ENCODE measurements around the gene FAM169A. TPM values are rescaled to one million over a fixed set of nuclear protein-coding genes. Genes with fewer than 3 reads are reported as not detected.
"Not testable (repeated sequence)": the region's sequence is repeated elsewhere in the genome, so short reads cannot be mapped to it uniquely, and the experiment has no call there.

The FAM169A gene
- total and polyA plus RNA-seq, 2 donors (not counting 1 experiment from before 2014, with no cell fraction given) = 2.1 to 9.4 TPM

GRCh38 chr5:74862221-74862620 lies 4.0 kb downstream of the FAM169A start:
- no peaks in the 10 kb centered on the region for H4K20me1 ChIP-seq (ENCODE audit: control insufficient read depth, insufficient read depth, low read length, poor library complexity, severe bottlenecking)
- H3K4me1 Mint-ChIP-seq = peaks cover 26% of the 10 kb centered on the region
- H3K4me3 Mint-ChIP-seq = no peak overlapping the region
- intact Hi-C loops (cut with micrococcal nuclease) = no loop called here
- no peaks in the 10 kb centered on the region for H3K36me3 ChIP-seq (replicated peaks in 1 of 2; ENCODE audit: control extremely low read depth in 1 of 2, control insufficient read depth in 1 of 2, extremely low read depth in 1 of 2, insufficient read depth in 2 of 2, low read length in 1 of 2)
- no peak for ATAC-seq (ENCODE audit: low read depth)
- ChIA-PET CTCF (no interaction called here), POLR2A (no interaction called here)
- peaks cover 0 to 12% (median 6%) of the 10 kb centered on the region in 4 experiments for H3K27me3 ChIP-seq (replicated peaks in 1 of 4; ENCODE audit: control extremely low read depth in 1 of 4, control insufficient read depth in 3 of 4, insufficient read depth in 4 of 4, low read length in 3 of 4)
- 69% methylated on average over 2 of the region's 2 CpGs for WGBS (ENCODE audit: insufficient coverage)
- no peak overlapping the region for H3K27ac Mint-ChIP-seq
- H3K79me2 ChIP-seq (ENCODE audit: control insufficient read depth, insufficient read depth, low read length) = peaks cover 25% of the 10 kb centered on the region
- no peak overlapping the region for H3K27ac ChIP-seq (ENCODE audit: low read length in 2 of 2)
- peaks cover 20% of the 10 kb centered on the region for H3K27me3 Mint-ChIP-seq
- TF ChIP-seq EZH2 (IDR thresholded peaks at IDR 0.05; ENCODE audit: borderline replicate concordance, insufficient read depth, low read depth, low read length, poor library complexity, severe bottlenecking) (no peak), CTCF (IDR thresholded peaks at IDR 0.05) (no peak)
- no peaks in the 10 kb centered on the region for H3K9me3 ChIP-seq (ENCODE audit: control extremely low read depth in 1 of 3, control insufficient read depth in 2 of 3, insufficient read depth in 1 of 3, low read length in 2 of 3)
- H3K4me2 ChIP-seq (replicated peaks; ENCODE audit: low read depth, low read length, poor library complexity, severe bottlenecking) = no peak overlapping the region
- peaks cover 10 to 14% of the 10 kb centered on the region in 2 donors for H3K4me1 ChIP-seq (ENCODE audit: control insufficient read depth in 2 of 2, insufficient read depth in 2 of 2, low read length in 2 of 2)
- no peak overlapping the region for H2AFZ ChIP-seq (ENCODE audit: insufficient read depth, low read depth, low read length, poor library complexity, severe bottlenecking)
- H3K9ac ChIP-seq (ENCODE audit: low read length) = no peak overlapping the region
- DNase-seq = no peak
- no peak overlapping the region for H3K4me3 ChIP-seq (ENCODE audit: control extremely low read depth in 1 of 5, extremely low read depth in 1 of 5, insufficient read depth in 1 of 5, low read depth in 2 of 5, low read length in 4 of 5)
- H3K9me3 Mint-ChIP-seq (ENCODE audit: insufficient read depth) = no peaks in the 10 kb centered on the region

GRCh38 chr5:74856975-74857374 lies 9.2 kb downstream of the FAM169A start:
- POLR2A ChIA-PET; DNase-seq; H3K9ac ChIP-seq (ENCODE audit: low read length); H3K27ac ChIP-seq (ENCODE audit: low read length in 2 of 2); H3K4me1 ChIP-seq (ENCODE audit: control insufficient read depth in 2 of 2, insufficient read depth in 2 of 2, low read length in 2 of 2); ATAC-seq (ENCODE audit: low read depth); H2AFZ ChIP-seq (ENCODE audit: insufficient read depth, low read depth, low read length, poor library complexity, severe bottlenecking); CTCF ChIA-PET; H3K9me3 Mint-ChIP-seq (ENCODE audit: insufficient read depth); H3K9me3 ChIP-seq (ENCODE audit: control extremely low read depth in 1 of 3, control insufficient read depth in 2 of 3, insufficient read depth in 1 of 3, low read length in 2 of 3); H3K4me1 Mint-ChIP-seq; H3K27me3 ChIP-seq (replicated peaks in 1 of 4; ENCODE audit: control extremely low read depth in 1 of 4, control insufficient read depth in 3 of 4, insufficient read depth in 4 of 4, low read length in 3 of 4); H3K4me2 ChIP-seq (replicated peaks; ENCODE audit: low read depth, low read length, poor library complexity, severe bottlenecking); H3K4me3 ChIP-seq (ENCODE audit: control extremely low read depth in 1 of 5, extremely low read depth in 1 of 5, insufficient read depth in 1 of 5, low read depth in 2 of 5, low read length in 4 of 5); intact Hi-C loops (cut with micrococcal nuclease); H3K27me3 Mint-ChIP-seq; H4K20me1 ChIP-seq (ENCODE audit: control insufficient read depth, insufficient read depth, low read length, poor library complexity, severe bottlenecking); H3K36me3 ChIP-seq (replicated peaks in 1 of 2; ENCODE audit: control extremely low read depth in 1 of 2, control insufficient read depth in 1 of 2, extremely low read depth in 1 of 2, insufficient read depth in 2 of 2, low read length in 1 of 2); H3K27ac Mint-ChIP-seq; H3K4me3 Mint-ChIP-seq: not testable (repeated sequence)
- no CpG with 5 or more reads among the region's 7 CpGs for WGBS (ENCODE audit: insufficient coverage)
- H3K79me2 ChIP-seq (ENCODE audit: control insufficient read depth, insufficient read depth, low read length) = peaks cover 19% of the 10 kb centered on the region
